HepG2 (cell line): Measurements from ENCODE around the gene ARHGAP33. TPM values are rescaled to one million over a fixed set of nuclear protein-coding genes. Genes with fewer than 3 reads are reported as not detected.
A peak's percentile ranks its signal among the peaks of the same experiment; 100 is the strongest.

ENCODE experiments used
- FOXK2 ChIP-seq: fragments of 450-650 bp; IDR thresholded peaks from 2 replicates; pipeline ENCODE4 v1.6.1; 2016
- HES4 ChIP-seq: sonication (generic); formaldehyde crosslinking; IDR thresholded peaks from 2 replicates; pipeline ENCODE4 v1.9.0; 2021; ENCODE audit warnings: mild to moderate bottlenecking, missing genetic modification reagents, borderline replicate concordance
- HOMEZ ChIP-seq: IDR thresholded peaks from 2 replicates; pipeline ENCODE4 v1.6.1; 2016; ENCODE audit warnings: low read depth
- SP5 ChIP-seq: IDR thresholded peaks from 2 replicates; pipeline ENCODE4 v1.6.1; 2016; ENCODE audit warnings: low read depth, borderline replicate concordance
- TCF7 ChIP-seq: sonication (generic); IDR thresholded peaks from 2 replicates; pipeline ENCODE4 v1.6.1; 2016; ENCODE audit warnings: antibody characterized with exemption, low read depth
- ZMYM4 ChIP-seq: sonication (generic); formaldehyde crosslinking; IDR thresholded peaks from 2 replicates; pipeline ENCODE4 v1.8.1; 2023; ENCODE audit warnings: mild to moderate bottlenecking, missing genetic modification reagents
- ZNF407 ChIP-seq: sonication (generic); formaldehyde crosslinking; IDR thresholded peaks from one replicate; pipeline ENCODE4 v1.5.1; 2020; ENCODE audit warnings: mild to moderate bottlenecking, missing genetic modification reagents; ENCODE audit errors: not compliant biosample characterization
- ZNF567 ChIP-seq: sonication (generic); formaldehyde crosslinking; IDR thresholded peaks from 2 replicates; pipeline ENCODE4 v1.8.1; 2023; ENCODE audit warnings: mild to moderate bottlenecking, missing genetic modification reagents, borderline replicate concordance
- ZNF619 ChIP-seq: sonication (generic); formaldehyde crosslinking; IDR thresholded peaks from 2 replicates; pipeline ENCODE4 v1.4.0; 2020; ENCODE audit warnings: mild to moderate bottlenecking, missing genetic modification reagents
- polyA plus RNA-seq, 8 experiments: library from polyadenylated mRNA; depleted of rRNA in 3 of 8; stranded (reverse) in 7 of 8; unstranded in 1 of 8; fragments of >200 nt; fragmentation: Illumina TruSeq in 4 of 8; extraction: Trizol in 4 of 8; gene quantifications; 2 replicates each; pipeline versions ENCODE4 v1.2.1 to v1.2.3, GENCODE V29; 2011 to 2016; ENCODE audit warnings: low read depth in 4 of 8, missing spikeins in 1 of 8, mixed read lengths in 1 of 8; ENCODE audit not compliant: insufficient read depth in 1 of 8
- total RNA-seq, 5 experiments: library from RNA; depleted of rRNA; stranded (reverse); fragments of >200 nt; fragmentation: Illumina TruSeq; extraction: Trizol; gene quantifications; 2 replicates each; pipeline ENCODE4 v1.2.3, GENCODE V29; 2016; ENCODE audit warnings: low read depth in 1 of 5
- TF ChIP-seq, protein P1 (sequence below): sonication (generic); formaldehyde crosslinking; IDR thresholded peaks from 2 replicates; pipeline ENCODE4 v1.8.0; 2022; ENCODE audit warnings: missing genetic modification reagents, mild to moderate bottlenecking, borderline replicate concordance
- TF ChIP-seq, protein P2 (sequence below): sonication (generic); formaldehyde crosslinking; IDR thresholded peaks from 2 replicates; pipeline ENCODE4 v1.5.1; 2020; ENCODE audit warnings: mild to moderate bottlenecking, missing genetic modification reagents, borderline replicate concordance

ARHGAP33 gene
- total and polyA plus RNA-seq, 2 of the 13 experiments (the other 11 are each of a cell fraction or from before 2014, with no cell fraction given): 1.3 to 2.7 TPM

DNA sequence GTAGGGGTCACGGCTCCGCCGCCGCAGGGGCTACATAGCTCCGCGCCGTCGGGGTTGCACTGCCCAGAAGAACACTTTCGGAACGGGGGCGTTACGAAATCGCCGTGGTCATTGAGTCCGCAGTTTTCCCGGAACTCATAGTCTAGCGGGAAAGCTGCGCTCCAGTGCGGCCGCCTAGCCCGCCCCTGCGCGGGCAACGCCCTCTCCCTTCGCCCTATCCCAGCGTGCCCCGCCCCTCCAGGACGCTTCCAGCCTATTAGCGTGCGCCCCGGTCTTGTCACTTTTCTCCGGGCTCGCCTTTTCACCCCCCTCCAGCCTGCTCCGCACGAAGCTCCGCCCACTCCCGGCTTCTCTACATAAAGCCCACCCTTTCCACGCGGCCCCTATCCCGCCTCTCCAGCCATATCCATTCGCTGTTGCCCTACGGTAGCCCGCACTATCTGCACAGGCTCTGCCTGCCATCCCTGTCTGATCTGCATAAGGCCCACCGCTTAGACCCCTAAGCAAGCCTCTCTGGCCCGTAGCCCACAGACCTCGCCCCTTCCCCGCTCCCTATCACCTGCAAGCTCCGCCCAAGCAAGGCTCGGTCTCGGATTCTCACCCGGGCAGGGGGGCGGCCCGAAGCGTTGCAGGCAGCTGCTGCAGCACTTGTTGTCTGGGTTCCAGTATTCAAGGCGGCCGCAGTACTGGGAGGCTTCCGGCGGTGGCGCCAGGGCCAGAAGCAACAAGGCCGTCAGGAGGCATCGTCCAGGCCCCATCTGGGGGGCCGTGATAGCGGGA lies 34.8 kb upstream of the ARHGAP33 start (continued):
- TF ChIP-seq ZNF567 (CRISPR knock-in tag) (peak; percentile 86; the same call in 1 of the 2 replicates), ZNF407 (CRISPR knock-in tag) (no peak), HOMEZ (CRISPR knock-in tag) (0 out of 2 replicates have a peak, but pooled peaks have one; percentile 15), FOXK2 (peak; percentile 5; the same call in 1 of the 2 replicates), ZMYM4 (peak; percentile 63), HES4 (CRISPR knock-in tag) (no peak), ZNF619 (CRISPR knock-in tag) (peak; percentile 58; the same call in 1 of the 2 replicates), TCF7 (no peak), SP5 (0 out of 2 replicates have a peak, but pooled peaks have one; percentile 14)
- TF ChIP-seq, protein P1, sequence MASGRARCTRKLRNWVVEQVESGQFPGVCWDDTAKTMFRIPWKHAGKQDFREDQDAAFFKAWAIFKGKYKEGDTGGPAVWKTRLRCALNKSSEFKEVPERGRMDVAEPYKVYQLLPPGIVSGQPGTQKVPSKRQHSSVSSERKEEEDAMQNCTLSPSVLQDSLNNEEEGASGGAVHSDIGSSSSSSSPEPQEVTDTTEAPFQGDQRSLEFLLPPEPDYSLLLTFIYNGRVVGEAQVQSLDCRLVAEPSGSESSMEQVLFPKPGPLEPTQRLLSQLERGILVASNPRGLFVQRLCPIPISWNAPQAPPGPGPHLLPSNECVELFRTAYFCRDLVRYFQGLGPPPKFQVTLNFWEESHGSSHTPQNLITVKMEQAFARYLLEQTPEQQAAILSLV: no peak; the same call in 1 of the 2 replicates
- TF ChIP-seq, protein P2, sequence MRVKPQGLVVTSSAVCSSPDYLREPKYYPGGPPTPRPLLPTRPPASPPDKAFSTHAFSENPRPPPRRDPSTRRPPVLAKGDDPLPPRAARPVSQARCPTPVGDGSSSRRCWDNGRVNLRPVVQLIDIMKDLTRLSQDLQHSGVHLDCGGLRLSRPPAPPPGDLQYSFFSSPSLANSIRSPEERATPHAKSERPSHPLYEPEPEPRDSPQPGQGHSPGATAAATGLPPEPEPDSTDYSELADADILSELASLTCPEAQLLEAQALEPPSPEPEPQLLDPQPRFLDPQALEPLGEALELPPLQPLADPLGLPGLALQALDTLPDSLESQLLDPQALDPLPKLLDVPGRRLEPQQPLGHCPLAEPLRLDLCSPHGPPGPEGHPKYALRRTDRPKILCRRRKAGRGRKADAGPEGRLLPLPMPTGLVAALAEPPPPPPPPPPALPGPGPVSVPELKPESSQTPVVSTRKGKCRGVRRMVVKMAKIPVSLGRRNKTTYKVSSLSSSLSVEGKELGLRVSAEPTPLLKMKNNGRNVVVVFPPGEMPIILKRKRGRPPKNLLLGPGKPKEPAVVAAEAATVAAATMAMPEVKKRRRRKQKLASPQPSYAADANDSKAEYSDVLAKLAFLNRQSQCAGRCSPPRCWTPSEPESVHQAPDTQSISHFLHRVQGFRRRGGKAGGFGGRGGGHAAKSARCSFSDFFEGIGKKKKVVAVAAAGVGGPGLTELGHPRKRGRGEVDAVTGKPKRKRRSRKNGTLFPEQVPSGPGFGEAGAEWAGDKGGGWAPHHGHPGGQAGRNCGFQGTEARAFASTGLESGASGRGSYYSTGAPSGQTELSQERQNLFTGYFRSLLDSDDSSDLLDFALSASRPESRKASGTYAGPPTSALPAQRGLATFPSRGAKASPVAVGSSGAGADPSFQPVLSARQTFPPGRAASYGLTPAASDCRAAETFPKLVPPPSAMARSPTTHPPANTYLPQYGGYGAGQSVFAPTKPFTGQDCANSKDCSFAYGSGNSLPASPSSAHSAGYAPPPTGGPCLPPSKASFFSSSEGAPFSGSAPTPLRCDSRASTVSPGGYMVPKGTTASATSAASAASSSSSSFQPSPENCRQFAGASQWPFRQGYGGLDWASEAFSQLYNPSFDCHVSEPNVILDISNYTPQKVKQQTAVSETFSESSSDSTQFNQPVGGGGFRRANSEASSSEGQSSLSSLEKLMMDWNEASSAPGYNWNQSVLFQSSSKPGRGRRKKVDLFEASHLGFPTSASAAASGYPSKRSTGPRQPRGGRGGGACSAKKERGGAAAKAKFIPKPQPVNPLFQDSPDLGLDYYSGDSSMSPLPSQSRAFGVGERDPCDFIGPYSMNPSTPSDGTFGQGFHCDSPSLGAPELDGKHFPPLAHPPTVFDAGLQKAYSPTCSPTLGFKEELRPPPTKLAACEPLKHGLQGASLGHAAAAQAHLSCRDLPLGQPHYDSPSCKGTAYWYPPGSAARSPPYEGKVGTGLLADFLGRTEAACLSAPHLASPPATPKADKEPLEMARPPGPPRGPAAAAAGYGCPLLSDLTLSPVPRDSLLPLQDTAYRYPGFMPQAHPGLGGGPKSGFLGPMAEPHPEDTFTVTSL: no peak
